Measurements from ENCODE around the gene PTPRR.

Gene PTPRR

DNA sequence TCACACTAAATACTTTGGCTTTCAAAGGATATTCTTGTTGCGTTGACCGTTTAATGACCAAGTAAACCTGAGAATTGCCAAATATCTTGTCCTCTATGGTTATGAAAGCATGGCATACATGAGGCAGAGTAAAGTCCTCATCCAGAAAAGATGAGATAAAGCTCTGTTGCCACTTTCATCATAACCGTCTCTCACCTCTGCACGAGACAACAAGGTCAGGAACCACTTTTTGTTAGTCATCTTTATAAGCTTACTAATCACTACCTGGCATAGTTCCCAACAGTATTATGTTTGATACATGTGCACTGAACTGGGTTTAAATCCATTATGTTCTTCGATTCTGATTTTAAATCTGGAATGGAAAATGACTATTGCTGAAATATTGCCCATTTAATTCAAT, 314.6 kb downstream of the PTPRR start:
- DNase-seq (ENCODE audit: low spot score): no peak

DNA sequence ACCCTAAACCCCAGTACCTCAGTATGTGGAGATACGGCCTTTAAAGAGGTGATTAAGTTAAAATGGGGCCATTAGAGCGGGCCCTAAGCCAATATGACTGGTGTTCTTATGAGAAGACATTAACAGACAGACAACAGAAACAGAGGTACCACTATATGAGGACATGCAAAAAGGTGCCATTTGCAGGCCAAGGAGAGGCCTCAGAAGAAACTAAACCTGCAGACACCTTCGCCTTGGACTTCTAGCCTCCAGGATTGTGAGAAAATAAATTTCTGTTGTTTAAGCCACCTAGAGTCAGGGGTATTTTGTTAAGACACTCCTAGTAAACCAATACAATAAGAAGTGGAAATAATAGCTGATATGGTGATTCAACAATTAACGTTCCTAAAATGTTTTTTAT, 315.9 kb downstream of the PTPRR start:
- no peak for DNase-seq (ENCODE audit: low spot score)

DNA sequence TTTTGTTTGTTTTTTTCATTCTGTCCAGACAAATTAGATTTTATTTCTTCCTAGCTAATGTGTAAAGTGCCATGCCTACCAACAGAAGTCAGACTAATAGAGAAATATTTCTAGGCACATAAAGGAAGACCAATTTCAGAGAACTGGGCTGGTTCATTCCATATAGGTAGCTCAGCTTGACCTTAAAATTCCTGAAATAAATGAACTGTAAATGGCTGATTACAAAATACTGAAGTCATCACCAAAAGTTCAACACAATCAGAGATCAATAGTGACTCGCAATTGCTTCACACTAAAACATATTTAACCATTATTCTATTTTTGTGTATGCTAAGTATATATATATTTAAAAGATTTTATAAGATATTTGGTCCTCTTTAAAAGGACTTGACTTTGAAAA, 317.5 kb downstream of the PTPRR start:
- no peak for DNase-seq (ENCODE audit: low spot score)

DNA sequence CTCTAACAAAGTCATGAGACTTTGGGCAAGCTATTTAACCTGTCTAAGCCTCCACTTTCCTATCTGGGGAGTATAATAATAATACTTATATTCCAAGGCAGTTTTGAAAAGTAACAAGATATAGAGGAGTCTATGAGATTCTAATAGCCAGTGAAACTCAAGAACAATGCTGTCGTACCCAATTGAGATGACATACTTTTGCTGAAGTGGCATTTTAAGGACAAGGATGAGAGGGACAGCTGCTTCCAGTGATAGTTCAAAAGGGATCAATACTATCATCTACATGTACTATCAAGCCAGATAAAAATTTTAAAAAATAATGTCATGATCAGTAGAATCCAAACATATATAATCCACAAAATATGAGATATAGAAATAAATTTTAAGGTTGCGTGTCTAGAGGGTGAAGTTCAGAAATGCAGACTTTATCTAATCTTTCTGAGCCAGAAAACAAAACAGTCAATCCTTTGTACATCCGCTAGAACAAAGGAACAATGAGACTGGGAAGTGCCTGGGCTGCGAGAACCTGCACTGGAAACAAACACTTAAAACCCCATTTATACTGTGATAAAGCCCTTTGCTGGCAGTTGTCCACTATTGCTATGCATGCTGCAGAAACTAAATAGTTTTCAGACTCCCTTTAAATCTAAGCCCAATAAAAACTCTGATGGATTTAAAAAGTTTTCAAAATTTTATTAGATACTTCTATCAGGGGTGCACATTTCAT, 321.9 kb downstream of the PTPRR start:
- DNase-seq (ENCODE audit: low spot score): no peak

DNA sequence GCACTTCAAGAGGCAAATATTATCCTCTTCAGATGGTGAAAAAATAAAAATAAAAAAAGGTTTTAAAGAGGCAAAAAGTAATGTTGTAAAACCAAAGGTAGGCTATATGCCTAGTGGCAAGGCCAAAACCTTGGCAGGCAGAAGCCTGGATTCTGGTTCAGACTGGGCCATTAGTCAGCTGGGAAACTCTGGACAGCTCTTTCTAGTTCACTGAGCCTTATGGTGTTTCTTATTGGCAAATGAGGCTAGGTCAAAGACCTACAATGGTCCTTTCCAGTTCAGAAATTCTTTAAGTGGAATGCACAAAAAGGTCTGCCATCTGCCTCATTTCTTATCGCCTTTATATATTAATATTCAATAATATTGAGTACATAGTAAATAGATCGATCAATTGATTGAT, 327.9 kb downstream of the PTPRR start:
- DNase-seq (ENCODE audit: low spot score): no peak

DNA sequence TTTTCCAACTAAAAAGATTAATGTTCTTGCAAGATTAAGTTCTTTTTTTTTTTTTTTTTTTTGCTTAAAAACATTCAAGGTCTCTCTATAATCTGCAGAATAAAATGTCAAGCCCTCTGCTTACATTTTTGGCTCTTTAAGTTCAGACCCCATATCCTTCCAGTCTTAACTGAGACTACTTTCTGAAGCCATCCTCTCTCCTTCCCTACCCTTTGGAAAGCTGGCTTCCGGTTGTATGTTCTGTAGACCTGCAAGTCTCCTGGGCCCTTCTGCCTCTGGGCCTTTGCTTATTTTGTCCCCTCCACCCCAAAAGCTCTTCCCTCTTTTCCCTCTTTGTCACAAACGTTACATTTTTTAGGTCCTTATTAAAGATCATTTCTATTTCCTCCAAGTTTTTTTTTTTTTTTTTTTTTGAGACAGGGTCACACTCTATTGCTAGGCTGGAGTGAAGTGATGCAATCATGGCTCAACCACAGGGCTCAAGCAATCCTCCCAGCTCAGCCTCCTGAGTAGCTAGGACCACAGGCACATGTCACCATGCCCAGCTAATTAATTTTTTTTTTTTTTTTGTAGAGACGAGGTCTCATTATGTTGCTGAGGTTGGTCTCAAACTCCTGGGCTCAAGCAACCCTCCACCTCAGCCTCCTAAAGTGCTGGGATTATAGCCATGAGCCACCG, 329.9 kb downstream of the PTPRR start:
- DNase-seq (ENCODE audit: low spot score): no peak

DNA sequence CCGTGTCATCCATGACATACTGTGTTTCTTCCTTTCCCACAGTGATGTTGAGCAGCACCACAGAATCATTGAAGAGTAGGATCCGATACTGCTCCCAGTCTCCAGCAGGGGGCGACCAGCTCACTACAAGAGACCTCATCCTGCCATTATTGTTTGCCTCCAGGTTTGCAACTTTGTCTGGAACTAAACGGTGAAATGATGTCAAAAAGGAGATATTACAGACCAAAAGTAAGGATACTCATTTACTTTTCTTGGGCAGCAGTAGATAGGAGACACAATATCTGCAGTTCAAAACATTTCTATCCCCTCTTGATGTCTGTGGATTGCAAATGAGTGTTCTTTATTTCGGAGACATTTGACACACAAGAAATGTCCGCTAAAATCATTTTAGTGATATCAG, 330.5 kb downstream of the PTPRR start:
- peak; percentile 28 for DNase-seq (ENCODE audit: low spot score)

Data from CD4-positive, alpha-beta T cell treated with Interleukin-6 at 100 ng/mL for 8 hours (primary cell).